H1 (cell line): ENCODE data around the gene ALK. TPM values are rescaled to one million over a fixed set of nuclear protein-coding genes. Genes with fewer than 3 reads are reported as not detected.

Experiments used
- PHF8 ChIP-seq: fragments of 200-600 bp; sonication (generic); conservative IDR thresholded peaks from 2 replicates; pipeline ENCODE4 v1.7.1; 2012; ENCODE audit warnings: low read depth, mild to moderate bottlenecking, inconsistent platforms, low read length, moderate library complexity
- RBBP5 ChIP-seq: IDR thresholded peaks from 2 replicates; pipeline ENCODE4 v1.7.1; 2012; ENCODE audit warnings: low read depth, mild to moderate bottlenecking, inconsistent platforms, low read length, moderate library complexity, borderline replicate concordance
- TAF1 ChIP-seq: IDR thresholded peaks from 2 replicates; pipeline ENCODE4 v1.6.1; 2011; ENCODE audit warnings: mild to moderate bottlenecking, low read depth, low read length
- polyA plus RNA-seq, 7 experiments: library from polyadenylated mRNA; depleted of rRNA in 3 of 7; stranded (reverse) in 5 of 7; unstranded in 2 of 7; fragments of >200 nt in 5 of 7; fragments of 200-250 nt in 2 of 7; gene quantifications; 1 replicate in 5 of 7; 2 replicates in 1 of 7; 4 replicates in 1 of 7; pipeline versions ENCODE4 v1.2.1 to v1.2.3, GENCODE V29; 2011 to 2013; ENCODE audit warnings: missing spikeins in 2 of 7, mixed read lengths in 2 of 7
- total RNA-seq: library from RNA; stranded (reverse); fragmentation: NEBNext Ultra II Directional; extraction: Animal tissue kit (Norgen Biotek cat#: 25700); gene quantifications from 2 replicates; pipeline ENCODE4 v1.2.1, GENCODE V29; 2021

The ALK gene
- total and polyA plus RNA-seq, 2 of the 8 experiments (the other 6 are each of a cell fraction or from before 2014, with no cell fraction given), result 0.02 to 0.09 TPM

- TF ChIP-seq PHF8 (no peak), TAF1 (no peak), RBBP5 (no peak)
- TF ChIP-seq, all 59 proteins: peak for 0
Measured at GRCh38 chr2:29449499-29449898, 471.9 kb downstream of the ALK start (continued).
